ENCODE results near the gene PABPC1L.

The PABPC1L gene

DNA sequence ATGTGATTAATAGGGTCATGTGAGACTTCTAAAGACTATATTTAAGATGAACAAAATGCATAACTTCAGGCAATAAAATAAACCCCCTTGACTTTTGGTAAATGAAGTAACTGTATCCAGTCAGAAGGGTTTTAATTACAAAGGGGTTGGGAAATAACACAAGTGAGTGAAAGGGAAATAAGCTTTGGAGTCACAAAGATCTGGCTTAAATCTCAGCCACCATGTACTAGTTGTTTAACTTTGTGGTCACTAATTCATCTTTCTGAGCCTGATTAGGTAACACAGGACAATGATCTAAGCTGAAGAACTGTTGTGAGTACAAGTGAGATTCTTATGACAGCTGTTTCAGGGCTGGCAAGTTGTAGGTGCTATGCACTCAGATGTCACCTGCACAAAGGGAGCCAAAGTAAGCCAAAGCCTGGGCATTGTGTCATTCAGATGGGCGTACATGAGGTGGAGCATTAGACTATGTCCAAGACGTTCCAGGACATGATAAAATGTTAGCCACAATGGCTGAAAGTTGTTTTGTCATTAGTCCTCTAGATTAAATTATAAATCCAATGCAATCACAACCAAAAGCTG is 36.5 kb downstream of the PABPC1L start:
- FAIRE-seq = no peak

DNA sequence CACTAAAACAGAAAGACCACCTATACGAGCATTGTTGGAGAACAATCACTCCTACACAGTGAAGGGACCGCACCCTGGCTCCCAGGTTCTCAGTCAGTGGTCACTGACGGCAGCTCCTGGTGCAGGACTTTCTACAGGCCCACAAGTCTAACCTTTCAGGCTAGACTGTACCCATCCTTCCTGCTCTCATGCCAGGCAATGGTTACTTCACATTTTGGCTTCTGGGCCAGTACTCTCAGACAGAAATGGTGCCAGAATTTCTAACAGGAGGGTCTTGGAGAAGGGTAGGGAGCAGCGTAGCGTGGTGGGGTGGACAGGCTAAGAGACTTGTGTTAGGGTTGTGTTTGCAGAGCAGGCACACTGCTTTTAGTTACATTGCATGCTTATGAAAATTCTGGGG is 38.2 kb downstream of the PABPC1L start:
- FAIRE-seq = no peak

DNA sequence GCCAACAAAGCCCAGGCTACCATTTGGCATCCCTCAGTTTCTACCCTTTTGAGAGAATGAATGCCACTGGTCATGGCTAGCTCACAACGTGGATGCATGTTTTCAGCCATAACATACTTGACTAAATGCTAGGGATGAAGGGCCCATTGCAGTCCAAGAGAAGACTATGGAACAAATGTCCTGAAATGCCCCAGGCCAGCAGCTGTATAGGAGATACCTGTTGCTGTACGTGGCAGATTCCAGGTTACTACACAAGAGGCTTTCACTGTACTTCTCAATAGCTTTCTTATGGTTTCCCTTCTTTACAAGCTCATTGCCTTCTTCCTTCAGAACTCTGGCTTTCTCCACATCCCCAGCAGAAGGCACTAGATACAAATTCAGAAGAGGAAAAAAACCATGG is 38.7 kb downstream of the PABPC1L start:
- FAIRE-seq = no peak

DNA sequence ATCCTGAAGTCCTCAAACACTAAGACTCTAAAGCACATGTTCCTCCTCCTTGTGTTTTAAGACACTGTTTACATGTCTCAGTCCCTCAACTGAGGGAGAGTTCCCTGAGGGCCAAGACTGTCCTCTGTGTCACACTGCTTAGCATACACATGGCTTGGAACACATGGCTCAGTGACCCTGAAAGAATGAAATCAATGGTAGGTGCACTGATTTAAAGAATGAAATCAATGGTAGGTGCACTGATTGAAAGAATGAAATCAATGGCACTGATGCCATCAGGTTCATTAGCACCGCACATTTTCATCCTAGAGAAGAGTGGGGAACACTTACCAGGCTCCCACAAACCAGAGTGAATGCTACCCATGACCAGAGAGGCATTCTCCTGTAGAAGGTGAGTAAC is 40.5 kb downstream of the PABPC1L start:
- no peak for FAIRE-seq

DNA sequence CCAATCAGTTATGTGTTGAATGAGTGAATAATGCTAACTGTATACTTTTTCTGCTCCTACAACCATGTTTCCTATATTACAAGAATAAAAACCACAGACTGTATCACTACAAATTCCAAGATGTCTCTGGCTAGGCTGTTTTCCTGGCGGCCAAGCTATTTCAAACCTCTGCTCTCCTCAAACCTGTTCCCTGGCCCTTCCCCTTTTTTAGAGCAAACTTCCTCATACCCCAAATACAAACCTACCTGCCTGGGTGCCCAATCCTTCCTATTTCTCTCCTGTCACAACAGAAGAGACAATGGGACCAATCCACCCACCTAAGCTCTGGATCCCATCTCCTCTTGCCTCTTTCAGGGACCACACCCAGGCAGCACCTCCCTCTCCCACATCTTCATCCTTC is 42.9 kb downstream of the PABPC1L start:
- no peak for FAIRE-seq

DNA sequence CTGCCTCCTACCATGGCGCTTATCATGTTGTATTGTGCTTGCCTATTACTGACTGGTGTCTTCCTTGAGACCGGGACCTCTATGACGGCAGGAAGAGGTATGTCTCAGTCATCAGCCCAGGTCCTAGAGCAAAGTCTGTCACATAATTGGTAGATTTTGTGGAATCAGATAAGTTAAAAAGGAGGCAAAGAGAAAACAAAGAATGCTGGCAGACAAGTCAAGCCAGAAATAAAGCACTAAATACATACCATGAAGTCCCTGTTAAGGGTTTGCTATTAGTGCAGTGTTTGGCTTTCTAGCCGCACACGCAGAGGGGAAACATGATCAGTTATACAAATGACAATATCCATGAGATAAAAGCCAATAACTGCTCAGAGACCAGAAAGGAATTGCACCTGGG is 44.4 kb downstream of the PABPC1L start:
- no peak for FAIRE-seq

DNA sequence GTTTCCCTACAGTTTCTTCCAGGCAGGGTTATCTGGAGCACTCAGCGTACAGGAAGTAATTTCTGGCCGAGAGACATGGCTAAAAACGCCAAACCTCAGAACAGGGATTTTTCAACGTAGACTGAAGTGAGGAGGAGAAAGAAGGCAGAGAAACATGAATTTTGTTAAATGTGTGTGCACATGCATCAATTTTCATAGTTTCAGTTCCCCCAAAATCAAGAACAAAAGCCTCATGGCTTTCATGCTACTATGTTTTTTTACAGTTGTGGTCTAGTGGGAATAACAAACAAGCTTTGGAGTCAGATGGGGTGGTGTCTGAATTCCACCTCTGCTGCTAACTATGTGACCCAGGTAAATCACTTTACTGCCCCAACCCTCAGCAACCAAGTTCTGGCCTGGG is 45.4 kb downstream of the PABPC1L start:
- FAIRE-seq = no peak

DNA sequence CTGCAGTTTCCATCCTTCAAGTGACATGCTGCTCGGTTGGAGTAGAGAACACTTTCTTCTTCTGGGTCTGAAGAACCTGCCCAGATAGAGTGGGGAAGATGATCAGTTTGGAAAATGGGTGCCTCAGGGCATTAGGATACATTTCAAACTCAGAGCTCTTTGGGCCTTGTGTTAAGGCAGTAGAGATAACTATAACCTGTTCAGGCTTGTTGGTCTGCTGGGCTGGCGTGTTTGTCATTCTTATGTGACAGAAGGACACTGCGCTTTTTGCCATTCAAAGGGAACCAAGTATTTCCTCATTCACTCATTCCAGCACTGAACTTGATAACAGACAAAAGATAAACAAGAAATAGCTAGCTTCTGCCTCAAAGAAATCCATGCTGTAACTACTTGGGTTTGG is 46.5 kb downstream of the PABPC1L start:
- FAIRE-seq = no peak

DNA sequence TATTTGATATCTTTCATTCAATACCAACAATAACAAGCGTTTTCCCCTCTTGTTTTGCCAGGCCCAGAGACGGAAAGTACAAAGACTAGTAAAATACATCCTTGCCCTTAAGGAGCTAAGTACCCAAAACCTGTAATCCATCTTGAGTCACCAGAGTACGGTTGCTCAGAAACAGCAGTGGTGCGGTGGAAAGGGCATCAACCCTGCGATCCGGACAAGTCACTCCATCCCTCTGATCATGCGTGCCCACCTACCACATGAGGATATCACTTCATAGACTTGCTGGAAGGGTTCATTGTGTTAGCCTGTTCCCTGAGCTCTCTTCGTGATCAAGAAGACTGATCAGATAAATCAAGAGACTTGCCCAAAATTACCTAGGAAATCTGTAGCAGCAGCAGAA is 48.4 kb downstream of the PABPC1L start:
- FAIRE-seq = no peak

DNA sequence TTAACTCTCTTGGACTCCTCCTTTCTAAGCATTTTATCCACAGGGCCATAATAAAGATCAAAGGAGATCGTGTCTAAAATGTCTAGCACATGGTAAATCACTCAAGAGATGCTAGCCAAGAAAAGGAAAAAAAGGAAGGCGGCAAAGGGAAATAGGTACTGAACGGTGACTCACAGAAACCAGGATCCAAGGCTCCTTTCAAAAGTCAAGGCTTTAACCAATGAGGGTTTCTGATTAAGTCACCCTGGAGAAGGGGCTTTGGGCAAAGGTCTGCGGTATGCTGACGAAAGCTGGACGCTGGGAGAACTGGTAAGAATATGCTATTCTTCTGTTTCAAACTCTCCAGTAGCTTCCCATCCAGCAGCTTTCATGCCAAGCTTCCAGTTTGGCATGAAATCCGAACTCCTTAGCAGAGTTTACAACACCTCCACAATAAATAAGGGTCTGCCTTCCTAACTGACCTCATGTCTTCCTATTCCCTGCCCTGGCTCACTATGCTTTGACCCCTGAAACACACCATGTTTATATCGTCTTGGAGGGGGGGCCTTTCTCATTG is 49.3 kb downstream of the PABPC1L start:
- no peak for FAIRE-seq

DNA sequence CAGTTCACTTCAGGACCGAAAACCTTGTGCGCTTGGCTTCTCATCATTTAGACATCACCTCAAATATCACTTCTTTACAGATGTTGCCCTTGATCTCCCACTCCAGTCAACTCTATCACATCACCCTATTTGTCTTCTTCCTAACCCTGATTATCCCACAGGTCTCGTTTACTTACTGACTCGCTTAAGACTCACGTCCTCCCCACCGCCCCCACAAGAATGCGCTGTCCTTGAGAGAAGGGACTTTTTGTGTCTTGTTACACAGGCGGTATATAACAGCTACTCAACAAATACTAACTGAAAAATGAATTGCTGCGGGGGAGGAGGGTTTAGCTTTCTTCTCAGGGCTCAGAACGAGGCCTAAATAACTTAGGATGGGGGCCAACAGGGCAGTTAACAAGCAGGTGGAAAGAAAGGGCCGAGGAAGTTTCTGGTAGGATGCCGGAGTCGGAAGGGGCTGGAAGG is 49.8 kb downstream of the PABPC1L start:
- FAIRE-seq = no peak

DNA sequence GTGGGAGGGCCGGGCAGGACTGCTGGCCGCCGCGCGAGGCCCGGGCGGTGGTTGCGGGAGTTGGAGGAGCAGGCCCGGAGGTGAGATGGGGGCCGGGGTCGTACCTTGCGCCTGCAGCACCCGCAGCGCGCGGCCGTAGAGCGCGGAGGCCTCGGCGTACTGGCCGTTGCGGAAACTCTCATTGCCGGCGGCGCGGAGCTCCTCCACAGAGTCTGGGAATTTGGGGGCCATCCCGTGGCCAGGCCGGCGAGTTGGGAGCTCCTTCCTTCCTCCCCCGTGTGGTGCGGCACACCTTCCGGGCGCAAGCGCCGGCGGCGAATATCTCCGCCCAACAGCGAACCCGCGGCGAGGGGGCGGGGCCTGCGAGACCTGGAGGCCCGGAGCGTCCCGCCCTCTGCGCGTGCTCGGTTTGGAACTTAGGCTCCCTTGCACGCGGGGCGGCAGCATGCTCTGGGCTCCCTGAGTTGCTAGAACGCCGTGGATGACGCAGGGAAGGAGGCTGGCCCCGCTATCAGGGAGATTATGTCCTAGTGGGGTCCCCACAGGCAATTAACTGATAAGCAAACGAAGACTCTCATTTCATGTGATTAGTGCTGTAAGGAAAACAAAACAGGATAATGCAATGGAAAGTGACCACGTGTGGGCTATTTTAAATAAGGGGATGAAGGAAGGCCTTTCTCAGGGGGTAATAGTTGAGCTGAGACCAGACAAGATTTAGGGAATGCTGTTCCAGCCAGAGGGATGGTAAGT is 50.4 kb downstream of the PABPC1L start, which contains the start of gene TOMM34:
TSS of gene TOMM34 (minus strand) at position 295 of the 750 bp plus-strand sequence. CDS start at position 231, 64 bp downstream.
- FAIRE-seq = peak; percentile 53

DNA sequence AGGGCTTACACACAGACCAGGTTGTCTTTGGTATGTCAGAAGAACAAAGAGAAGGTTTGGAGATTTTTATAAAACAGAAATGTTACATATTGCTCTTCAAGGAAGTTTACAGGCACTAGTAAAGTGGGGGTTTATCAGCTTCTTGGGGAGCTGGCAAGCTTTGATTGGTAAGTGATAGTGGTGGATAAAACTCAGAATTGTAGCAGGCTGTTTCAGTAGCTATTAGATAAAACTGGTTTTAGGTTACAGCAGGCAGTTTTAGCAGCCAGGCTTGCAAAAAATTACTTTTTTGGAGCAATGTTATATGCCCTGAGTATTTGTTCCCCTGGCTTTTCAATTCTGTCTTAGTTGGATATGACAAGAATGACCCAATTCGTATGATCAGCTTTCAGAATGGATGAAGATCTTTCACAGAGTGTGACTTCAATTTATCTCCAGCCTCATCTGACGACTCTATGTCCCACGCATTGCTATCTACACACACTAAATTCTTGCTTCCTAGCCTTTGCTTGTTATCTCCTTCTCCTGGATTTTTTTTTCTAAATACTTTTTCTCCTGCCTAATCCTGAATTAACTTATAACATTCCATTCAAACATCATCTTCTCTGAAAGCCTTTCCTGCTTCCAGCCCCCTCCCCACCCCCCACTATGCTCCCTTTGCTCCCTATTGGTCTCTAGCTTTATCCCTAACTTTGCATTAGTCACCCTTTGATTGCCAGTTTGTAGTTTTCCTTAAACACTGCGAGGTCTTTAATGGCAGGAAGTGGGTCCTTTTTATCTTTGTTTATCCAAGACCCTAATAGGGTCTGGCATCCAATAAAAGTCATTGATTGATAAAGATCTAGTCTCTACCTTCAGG is 51.4 kb downstream of the PABPC1L start:
- no peak for FAIRE-seq

DNA sequence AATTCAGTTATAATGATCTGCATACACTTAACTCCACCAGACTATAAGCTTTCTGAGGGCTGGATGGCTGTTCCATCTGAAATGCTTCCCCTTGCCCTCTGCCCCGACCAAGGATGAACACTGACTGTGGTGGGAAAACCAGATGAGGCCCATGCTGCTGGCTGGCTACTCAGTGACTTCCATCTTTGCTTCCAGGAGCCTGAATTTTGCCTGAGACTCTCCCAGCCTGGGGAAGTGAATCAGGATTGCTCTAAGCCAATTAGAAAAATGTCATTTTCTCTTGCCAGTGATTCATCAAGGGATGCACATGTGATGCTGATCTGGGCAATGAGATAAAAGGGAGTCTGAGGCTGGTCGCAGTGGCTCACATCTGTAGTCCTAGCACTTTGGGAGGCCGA is 52.0 kb downstream of the PABPC1L start:
- FAIRE-seq = no peak

DNA sequence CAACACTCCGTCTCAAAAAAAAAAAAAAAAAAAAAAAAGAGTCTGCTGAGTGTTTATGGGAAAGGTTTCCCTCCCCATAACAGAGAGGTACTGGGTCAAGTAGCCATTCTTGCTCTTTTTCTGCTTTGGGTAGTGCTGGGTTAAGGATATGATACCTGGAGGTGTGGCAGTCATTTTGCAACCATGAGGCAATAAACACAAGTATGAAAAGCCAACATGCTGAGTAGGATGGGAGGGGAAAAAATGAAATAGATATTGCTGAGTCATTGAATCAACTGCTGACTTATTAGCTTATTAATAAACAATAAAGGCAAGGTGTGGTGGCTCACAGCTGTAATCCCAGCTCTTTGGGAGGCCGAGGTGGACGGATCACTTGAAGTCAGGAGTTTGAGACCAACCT is 52.6 kb downstream of the PABPC1L start:
- no peak for FAIRE-seq

DNA sequence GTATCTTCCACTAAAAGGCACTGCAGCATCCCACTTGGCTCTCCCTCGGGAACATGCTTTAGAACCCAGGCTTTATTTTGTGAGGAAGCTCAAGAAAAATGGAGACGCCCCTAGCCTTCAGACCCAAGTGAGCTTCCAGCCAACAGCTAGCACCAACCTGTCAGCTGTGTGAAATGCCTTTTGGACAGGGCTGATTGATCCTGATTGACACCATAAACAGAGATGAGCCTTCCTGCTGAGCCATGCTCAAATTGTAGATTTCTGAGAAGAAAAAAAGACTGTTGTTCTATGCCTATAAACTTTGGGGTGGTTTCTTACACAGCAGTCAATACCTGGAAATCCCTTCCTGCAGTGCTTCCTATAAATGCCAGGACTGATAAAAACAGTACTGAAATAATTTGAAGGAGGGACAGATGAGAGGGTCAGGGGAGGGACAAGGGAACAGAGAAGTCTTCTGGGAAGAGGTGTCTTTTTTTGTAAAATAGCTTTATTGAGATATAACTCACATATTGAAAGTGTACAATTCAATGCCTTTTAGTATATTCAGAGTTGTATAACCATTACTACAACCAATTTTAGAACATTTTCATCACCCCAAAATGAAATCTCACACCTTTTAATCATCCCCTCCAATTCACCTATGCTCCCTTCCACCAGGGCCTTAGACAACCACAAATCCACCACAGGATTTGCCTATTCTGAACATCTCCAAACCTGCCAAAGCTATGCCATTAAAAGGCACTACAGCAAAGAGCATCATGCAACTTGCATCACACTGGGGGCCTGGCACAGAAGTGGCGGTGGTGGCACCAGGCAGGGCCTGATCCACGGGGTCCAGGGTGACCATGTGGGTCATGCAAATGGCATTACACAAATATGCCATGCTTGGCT is 53.7 kb downstream of the PABPC1L start:
- no peak for FAIRE-seq

DNA sequence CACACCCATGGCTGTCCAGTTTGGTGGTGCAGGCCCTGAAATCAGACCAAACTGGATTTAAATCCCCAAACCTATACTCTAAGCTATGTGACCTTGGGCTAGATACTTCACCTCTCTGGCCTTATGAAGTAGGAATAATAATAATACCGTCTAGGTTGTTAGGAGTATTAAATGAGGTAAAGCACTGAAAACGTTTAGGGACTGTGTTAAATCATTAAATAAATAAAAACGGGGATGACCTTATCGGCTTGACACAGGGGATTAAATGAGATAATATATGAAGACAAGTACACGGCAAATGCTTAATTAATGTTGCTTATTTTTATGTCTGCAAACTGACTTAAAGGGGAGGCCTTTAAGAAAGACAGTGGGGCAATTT is 55.8 kb downstream of the PABPC1L start:
- FAIRE-seq = no peak

DNA sequence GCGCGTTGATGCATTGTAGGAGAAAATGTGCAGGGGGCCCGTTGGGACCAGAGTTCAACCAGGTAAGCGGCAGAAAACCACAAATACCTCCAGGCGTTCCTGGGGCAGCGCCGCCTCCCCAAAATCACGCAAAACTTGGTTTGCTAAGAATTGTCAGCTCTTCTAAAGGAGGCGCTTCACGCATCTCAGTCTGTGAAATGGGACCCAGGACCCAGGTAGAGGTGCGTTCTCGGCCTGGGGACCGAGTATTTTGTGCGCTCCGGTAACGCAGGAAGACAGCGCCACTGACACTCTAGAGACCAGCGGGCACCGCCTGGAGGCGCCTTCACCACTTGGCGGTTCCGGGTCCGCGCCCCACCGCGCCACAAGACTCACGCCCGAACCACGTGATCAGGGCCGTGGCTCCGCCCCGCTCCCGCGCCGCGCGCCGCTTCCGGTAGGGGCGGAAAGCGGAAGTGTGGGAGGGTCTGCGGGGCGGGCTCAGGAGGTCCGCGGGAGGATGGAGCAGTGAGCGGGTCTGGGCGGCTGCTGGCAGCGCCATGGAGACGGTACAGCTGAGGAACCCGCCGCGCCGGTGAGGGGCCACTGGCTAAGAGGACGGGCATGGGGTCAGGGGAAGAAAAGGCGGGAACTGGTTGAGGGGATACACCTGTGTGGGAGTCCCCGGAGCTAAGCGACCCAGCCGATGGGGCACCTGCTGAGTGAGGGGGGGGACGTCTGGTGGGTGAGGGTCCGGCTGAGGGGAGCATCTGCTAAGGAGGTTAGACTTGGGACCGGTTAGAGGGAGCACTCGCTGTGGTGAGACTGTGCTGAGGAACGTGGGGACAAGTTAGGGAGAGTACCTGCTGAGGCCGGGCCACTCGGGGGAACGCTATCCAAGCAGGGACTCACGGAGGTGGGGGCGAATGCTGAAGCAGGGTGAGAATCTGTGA is 56.4 kb downstream of the PABPC1L start, which contains the start of gene STK4:
TSS of gene STK4 (plus strand) at position 483 of the 932 bp plus-strand sequence. CDS start at position 540, 57 bp downstream.
- no peak for FAIRE-seq

DNA sequence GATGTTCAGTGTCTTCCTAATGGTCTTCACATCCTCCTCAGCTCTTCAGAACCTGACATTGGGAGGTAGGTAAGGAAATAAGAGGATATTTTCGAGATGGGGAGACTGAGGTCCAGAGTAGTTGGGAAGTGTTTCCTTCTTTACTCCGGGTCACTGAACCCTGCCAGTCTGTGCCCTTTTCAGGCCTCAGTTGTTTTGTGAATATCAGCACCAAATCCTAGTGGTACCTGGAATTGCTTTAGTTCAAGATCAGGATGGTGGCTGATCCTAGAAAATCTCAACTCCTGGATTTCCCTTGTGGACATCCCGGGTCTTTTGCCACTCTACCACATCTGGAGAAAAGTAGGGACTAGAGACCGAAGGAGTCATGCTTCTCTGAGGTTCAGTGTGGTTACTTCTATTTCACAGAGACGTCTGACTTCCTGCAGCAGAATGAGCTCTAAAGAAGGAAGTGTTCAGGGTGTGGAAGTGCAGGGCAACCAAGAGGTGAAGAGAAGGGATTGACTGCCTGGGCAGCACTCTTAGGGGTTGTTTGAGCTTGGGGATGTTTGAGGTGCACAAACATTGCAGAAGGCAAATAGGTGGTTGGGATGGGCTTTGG is 57.4 kb downstream of the PABPC1L start:
- no peak for FAIRE-seq

DNA sequence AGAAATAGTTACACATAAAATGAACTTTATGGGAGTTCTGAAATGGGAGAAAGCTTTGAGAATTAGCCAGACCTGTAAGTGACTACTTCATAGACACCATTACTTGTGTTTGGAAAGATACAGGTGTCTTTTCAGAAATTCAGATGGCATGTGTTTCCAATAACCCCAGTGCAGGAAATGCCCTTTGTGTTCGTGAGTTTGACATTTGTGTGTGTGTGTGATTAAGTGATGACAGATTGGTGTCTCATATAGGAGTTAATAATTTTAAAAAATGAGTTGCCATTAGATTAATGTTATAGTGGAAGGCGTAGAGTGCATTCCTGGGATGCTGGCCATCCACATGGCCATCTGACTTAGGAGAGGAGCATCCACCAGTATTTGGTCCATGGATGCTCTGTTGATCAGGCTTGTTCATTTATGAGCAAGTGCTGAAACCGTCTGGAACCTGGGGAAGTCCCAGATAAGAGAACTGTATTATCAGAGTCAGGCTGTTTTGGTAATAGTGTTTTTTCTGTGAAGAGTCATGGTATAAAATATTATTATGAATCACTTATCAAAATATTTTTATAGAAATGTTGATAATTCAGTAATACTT is 59.5 kb downstream of the PABPC1L start:
- FAIRE-seq = no peak
